HepG2 (cell line): ENCODE data around the gene ABHD15. TPM values are rescaled to one million over a fixed set of nuclear protein-coding genes. Genes with fewer than 3 reads are reported as not detected.

ENCODE experiments used
- ATAC-seq: fragments of 200-7000 bp; cut with Tn5 transposase; 3 replicates; pipeline ENCODE4 v1.9.1; 2020; ENCODE audit warnings: mild to moderate bottlenecking, moderate library complexity
- BruUV-seq: library from RNA; stranded (reverse); fragments of 400-500 nt; replicated peaks from 2 replicates; lab custom pipeline; 2021; lab: Mats Ljungman, UMichigan
- CTCF ChIA-PET: fragments of 300-600 bp; formaldehyde crosslinking; extraction: SDS; loops from one replicate; lab custom pipeline; 2021; ENCODE audit warnings: low total read pairs, inconsistent platforms, low intra/inter-chr PET ratio; lab: Yijun Ruan, JAX
- POLR2A ChIA-PET: fragments of 350-600 bp; sonication (Branson Sonifier 250); formaldehyde crosslinking; loops from one replicate; lab custom pipeline; 2020; ENCODE audit warnings: antibody characterized with exemption, inconsistent platforms; lab: Yijun Ruan, JAX
- DNase-seq: peaks from one replicate; pipeline ENCODE4 v3.0.0-alpha.2; 2015; ENCODE audit warnings: low spot score
- FAIRE-seq: peaks from 3 replicates; lab custom pipeline; 2011; peaks lifted over from hg19 to GRCh38; lab: Jason Lieb, UNC
- H2AFZ ChIP-seq: one replicate; pipeline ENCODE4 v1.6.1; 2011; ENCODE audit warnings: low read length, inconsistent platforms
- H3K27ac ChIP-seq: fragments of 300-600 bp; 3 replicates; pipeline ENCODE4 v1.8.0; 2011; ENCODE audit warnings: mixed run types, mild to moderate bottlenecking, mixed read lengths, low read length, inconsistent platforms; ENCODE audit not compliant: insufficient read depth; ENCODE audit errors: extremely low read length
- H3K27me3 ChIP-seq, 2 experiments: fragments of 200-600 bp in 1 of 2; 2 replicates in 1 of 2; 3 replicates in 1 of 2; pipeline versions ENCODE4 v1.6.0 to v1.8.0; 2011; ENCODE audit warnings: low read length in 2 of 2, mild to moderate bottlenecking in 2 of 2, moderate library complexity in 2 of 2, inconsistent platforms in 1 of 2; ENCODE audit not compliant: insufficient read depth in 2 of 2, control insufficient read depth in 1 of 2
- H3K36me3 ChIP-seq, 2 experiments: fragments of 200-600 bp in 1 of 2; replicated peaks in 1 of 2; 2 replicates in 1 of 2; 3 replicates in 1 of 2; pipeline versions ENCODE4 v1.5.1 to v1.8.0; 2011; ENCODE audit warnings: low read length in 2 of 2, inconsistent platforms in 1 of 2; ENCODE audit not compliant: insufficient read depth in 2 of 2, control insufficient read depth in 1 of 2
- H3K4me1 ChIP-seq: 2 replicates; pipeline ENCODE4 v1.5.1; 2012; ENCODE audit warnings: low read length, inconsistent platforms; ENCODE audit not compliant: insufficient read depth
- H3K4me2 ChIP-seq: 2 replicates; pipeline ENCODE4 v1.6.0; 2011; ENCODE audit warnings: low read depth, low read length, inconsistent platforms
- H3K4me3 ChIP-seq, 3 experiments: fragments of 200-600 bp in 1 of 3; sonication (generic), shearing (Covaris generic) in 1 of 3; replicated peaks in 1 of 3; 2 replicates each; pipeline ENCODE4 v1.5.1; 2011 to 2016; ENCODE audit warnings: low read length in 3 of 3, inconsistent platforms in 2 of 3, low read depth in 2 of 3, mild to moderate bottlenecking in 2 of 3, control low read depth in 1 of 3, mixed read lengths in 1 of 3; ENCODE audit not compliant: insufficient read depth in 1 of 3
- H3K79me2 ChIP-seq: one replicate; pipeline ENCODE4 v1.6.1; 2011; ENCODE audit warnings: low read length, inconsistent platforms; ENCODE audit not compliant: insufficient read depth
- H3K9ac ChIP-seq: 2 replicates; pipeline ENCODE4 v1.6.0; 2011; ENCODE audit warnings: mild to moderate bottlenecking, low read depth, low read length, inconsistent platforms; ENCODE audit not compliant: insufficient read depth
- H3K9me3 ChIP-seq: 2 replicates; pipeline ENCODE4 v1.5.1; 2012; ENCODE audit warnings: mild to moderate bottlenecking, low read length
- H4K20me1 ChIP-seq: 2 replicates; pipeline ENCODE4 v1.6.0; 2011; ENCODE audit warnings: inconsistent platforms, mild to moderate bottlenecking, low read length, moderate library complexity; ENCODE audit not compliant: insufficient read depth
- CSRNP2 ChIP-seq: sonication (generic); formaldehyde crosslinking; conservative IDR thresholded peaks from 2 replicates; pipeline ENCODE4 v1.8.0; 2022; ENCODE audit warnings: low read depth, missing genetic modification reagents
- MED1 ChIP-seq: sonication (generic); formaldehyde crosslinking; IDR thresholded peaks from 2 replicates; pipeline ENCODE4 v1.4.0; 2020; ENCODE audit warnings: missing genetic modification reagents
- SP5 ChIP-seq: IDR thresholded peaks from 2 replicates; pipeline ENCODE4 v1.6.1; 2016; ENCODE audit warnings: low read depth, borderline replicate concordance
- TFE3 ChIP-seq: IDR thresholded peaks from 2 replicates; pipeline ENCODE4 v1.6.1; 2016
- ZBTB25 ChIP-seq: IDR thresholded peaks from 2 replicates; pipeline ENCODE4 v1.6.1; 2018; ENCODE audit warnings: missing genetic modification reagents
- ZNF224 ChIP-seq: sonication (generic); formaldehyde crosslinking; IDR thresholded peaks from 2 replicates; pipeline ENCODE4 v1.5.0; 2020; ENCODE audit warnings: mild to moderate bottlenecking, missing genetic modification reagents
- ZNF251 ChIP-seq: sonication (generic); formaldehyde crosslinking; IDR thresholded peaks from 2 replicates; pipeline ENCODE4 v1.9.0; 2021; ENCODE audit warnings: mild to moderate bottlenecking, missing genetic modification reagents
- ZNF609 ChIP-seq: sonication (generic); formaldehyde crosslinking; IDR thresholded peaks from 2 replicates; pipeline ENCODE4 v1.4.0; 2020; ENCODE audit warnings: mild to moderate bottlenecking, missing genetic modification reagents, borderline replicate concordance
- ZNF746 ChIP-seq: sonication (generic); formaldehyde crosslinking; IDR thresholded peaks from 2 replicates; pipeline ENCODE4 v1.8.0; 2022; ENCODE audit warnings: mild to moderate bottlenecking, missing genetic modification reagents
- ZZZ3 ChIP-seq: sonication (generic); formaldehyde crosslinking; IDR thresholded peaks from 2 replicates; pipeline ENCODE4 v1.4.0; 2020; ENCODE audit warnings: missing genetic modification reagents, mild to moderate bottlenecking, borderline replicate concordance
- WGBS: methylation state at CpG from one replicate; pipeline ENCODE4 v1.1.6; 2017; ENCODE audit warnings: low lambda C conversion rate; 5-methylcytosine and 5-hydroxymethylcytosine counted together
- in situ Hi-C: cut with HindIII; loops from 2 replicates; pipeline ENCODE4 v1.10.0; 2017; ENCODE audit warnings: low pct_unique_long_range_greater_than_20kb; ENCODE audit not compliant: extremely low pct_ligation_motif_present
- intact Hi-C: fragments of 100-400 bp; cut with micrococcal nuclease; formaldehyde crosslinking; loops from one replicate; pipeline ENCODE4 v1.10.0; 2022; ENCODE audit not compliant: unreplicated experiment
- polyA plus RNA-seq, 8 experiments: library from polyadenylated mRNA; depleted of rRNA in 3 of 8; stranded (reverse) in 7 of 8; unstranded in 1 of 8; fragments of >200 nt; fragmentation: Illumina TruSeq in 4 of 8; extraction: Trizol in 4 of 8; gene quantifications; 2 replicates each; pipeline versions ENCODE4 v1.2.1 to v1.2.3, GENCODE V29; 2011 to 2016; ENCODE audit warnings: low read depth in 4 of 8, missing spikeins in 1 of 8, mixed read lengths in 1 of 8; ENCODE audit not compliant: insufficient read depth in 1 of 8
- total RNA-seq, 5 experiments: library from RNA; depleted of rRNA; stranded (reverse); fragments of >200 nt; fragmentation: Illumina TruSeq; extraction: Trizol; gene quantifications; 2 replicates each; pipeline ENCODE4 v1.2.3, GENCODE V29; 2016; ENCODE audit warnings: low read depth in 1 of 5

ABHD15 gene
- total and polyA plus RNA-seq, 2 of the 13 experiments (the other 11 are each of a cell fraction or from before 2014, with no cell fraction given): 2.4 to 7.7 TPM

GRCh38 chr17:29578626-29579485, 12.0 kb upstream of the ABHD15 start:
- H3K9me3 ChIP-seq: no peaks in the 10 kb centered on the region
- H3K27ac ChIP-seq: no peak overlapping the region
- no peak for TF ChIP-seq ZNF224 (CRISPR knock-in tag)
- TF ChIP-seq ZZZ3 (CRISPR knock-in tag): no peak
- TF ChIP-seq ZBTB25 (CRISPR knock-in tag): no peak
- TF ChIP-seq ZNF746 (CRISPR knock-in tag): no peak
- TF ChIP-seq TFE3 (CRISPR knock-in tag): no peak
- TF ChIP-seq MED1: no peak
- TF ChIP-seq ZNF609 (CRISPR knock-in tag): no peak
- TF ChIP-seq ZNF251 (CRISPR knock-in tag): no peak
- no peak for TF ChIP-seq CSRNP2 (CRISPR knock-in tag)
- no peak for TF ChIP-seq SP5 (CRISPR knock-in tag)
- H4K20me1 ChIP-seq: no peaks in the 10 kb centered on the region; the same call in 1 of the 2 replicates
- H3K9ac ChIP-seq: no peak overlapping the region
- H3K4me2 ChIP-seq: no peak overlapping the region
- 92% methylated on average over 5 of the region's 14 CpGs for WGBS
- FAIRE-seq: no peak
- intact Hi-C loops: no loop called here
- BruUV-seq: no TSS peak
- no peak for DNase-seq
- in situ Hi-C loops: no loop called here
- H3K4me3 ChIP-seq: no peak overlapping the region
- no peak overlapping the region for H2AFZ ChIP-seq
- H3K79me2 ChIP-seq: no peaks in the 10 kb centered on the region
- CTCF ChIA-PET: interaction anchor here (0.6 to 3.1 kb wide), 3 partner anchors 13 to 35 kb away, joined by 3 to 39 read pairs (median 13); partner anchors contain the start of gene ANKRD13B
- no peaks in the 10 kb centered on the region for H3K27me3 ChIP-seq
- H3K36me3 ChIP-seq: peaks cover 6 to 20% of the 10 kb centered on the region in 2 experiments; a peak in 4 of 5 replicates
- ATAC-seq: no peak
- POLR2A ChIA-PET: no interaction called here
- H3K4me1 ChIP-seq: peaks cover 21% of the 10 kb centered on the region
